ENCODE measurements around the gene GNB1L. TPM values are rescaled to one million over a fixed set of nuclear protein-coding genes. Genes with fewer than 3 reads are reported as not detected.

The GNB1L gene
- total RNA-seq, result 11.1 and 14.6 TPM in 2 replicates

DNA sequence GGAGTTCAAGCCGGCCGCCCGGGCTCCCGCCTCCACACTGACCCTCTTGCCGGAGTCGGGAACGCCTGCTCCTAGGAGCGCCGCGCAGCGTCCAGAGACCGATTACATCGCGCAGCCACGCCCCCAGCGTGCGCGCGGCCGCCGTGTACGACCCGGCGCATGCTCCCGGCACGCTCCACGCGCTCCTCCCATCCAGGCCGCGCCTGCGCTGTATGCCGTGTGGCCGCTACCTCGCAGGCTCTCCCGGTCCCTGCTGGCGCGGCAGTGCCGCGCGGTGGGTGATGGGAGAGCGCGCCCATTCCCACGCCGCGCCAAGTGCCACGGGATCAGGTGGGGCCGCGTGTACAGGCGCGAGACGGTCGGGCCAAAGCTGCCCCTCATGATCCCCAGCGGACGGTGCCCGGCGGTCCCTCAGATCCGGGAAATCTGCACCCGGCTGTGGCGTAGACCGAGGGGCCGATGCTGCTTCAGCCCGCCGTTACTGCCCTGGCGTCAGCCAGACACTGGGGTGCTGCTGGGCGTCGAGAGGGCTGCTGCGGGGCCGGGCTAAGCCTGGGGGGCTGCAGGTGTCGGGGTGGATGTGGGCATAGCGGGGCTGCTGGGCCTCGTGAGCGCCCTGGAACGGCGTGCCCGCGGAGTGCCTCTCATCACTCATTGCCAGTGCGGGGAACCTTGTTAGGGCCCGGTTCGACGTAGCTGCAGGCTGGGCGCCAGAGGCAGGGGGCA, at the start of gene GNB1L, which contains the start of gene RTL10:
TSS of gene GNB1L (minus strand) at position 97 of the 726 bp plus-strand sequence. CDS start 33,519 bp downstream, outside the sequence.
TSS of gene RTL10 (minus strand) at position 97 of the 726 bp plus-strand sequence. CDS start 2,613 bp downstream, outside the sequence.
- peak; percentile 86 for DNase-seq (ENCODE audit: low read depth, low spot score)

- no peak for DNase-seq (ENCODE audit: low read depth, low spot score)
Measured at GRCh38 chr22:19904174-19904856, 49.6 kb upstream of the GNB1L start.

- DNase-seq (ENCODE audit: low read depth, low spot score), result no peak
Measured at GRCh38 chr22:19903513-19903912, 48.8 kb upstream of the GNB1L start.

DNA sequence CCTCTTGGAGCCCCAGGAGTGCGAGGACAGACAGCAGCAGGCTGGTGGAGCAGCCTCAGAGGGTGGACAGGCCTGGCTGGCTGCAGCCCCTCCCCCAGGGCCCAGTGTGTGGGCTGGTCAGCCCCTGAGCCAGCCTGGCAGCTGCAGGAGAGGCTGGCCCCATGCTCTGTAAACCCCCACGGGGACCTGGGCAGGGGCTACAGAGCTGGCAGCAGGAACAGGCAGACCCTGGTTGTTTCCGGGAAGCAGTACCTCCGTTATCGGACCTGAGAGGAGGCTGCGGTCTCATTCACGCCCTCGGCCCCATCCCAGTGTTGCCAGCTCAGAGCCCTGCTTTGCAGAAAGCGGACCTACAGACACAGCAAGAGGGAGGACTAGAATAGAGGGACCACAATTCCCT, 48.4 kb upstream of the GNB1L start:
- no peak for DNase-seq (ENCODE audit: low read depth, low spot score)

GRCh38 chr22:19902245-19902715, 47.6 kb upstream of the GNB1L start:
- no peak for DNase-seq (ENCODE audit: low read depth, low spot score)

GRCh38 chr22:19901577-19902244, 47.0 kb upstream of the GNB1L start:
- DNase-seq (ENCODE audit: low read depth, low spot score), result no peak

DNA sequence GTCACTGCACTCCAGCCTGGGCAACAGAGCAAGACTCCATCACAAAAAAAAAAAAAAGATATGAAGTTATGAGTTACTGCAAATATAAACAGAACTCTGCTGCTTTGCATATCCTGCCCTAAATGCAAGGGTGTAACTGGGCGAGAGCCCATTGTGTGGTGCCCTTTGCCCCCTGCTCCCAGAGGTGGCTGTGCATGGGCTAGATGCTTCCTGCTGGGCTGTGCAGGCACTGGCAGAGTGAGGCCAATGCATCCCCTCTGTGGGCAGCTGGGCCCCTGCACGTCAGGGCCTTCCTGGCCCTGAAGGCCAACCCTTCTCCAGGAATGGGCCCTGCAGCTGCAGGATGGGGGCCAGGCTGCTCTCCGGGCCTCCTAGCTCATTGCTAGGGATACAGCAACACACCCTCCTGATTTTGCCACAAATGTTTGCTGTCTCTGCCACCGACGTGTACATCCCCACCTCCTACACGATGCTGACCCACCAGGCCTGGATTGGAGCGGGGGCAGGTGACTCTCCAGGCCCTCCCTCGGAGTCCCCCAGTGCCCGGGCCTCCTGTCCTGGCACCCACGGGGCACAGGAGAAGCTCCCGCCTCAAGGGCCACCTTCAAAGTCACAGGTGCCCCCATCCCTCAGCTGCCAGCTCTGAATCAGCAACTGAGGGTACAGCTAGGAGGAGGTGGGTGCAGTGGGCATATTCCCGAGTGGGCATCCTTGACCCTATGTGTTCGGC, 46.2 kb upstream of the GNB1L start:
- no peak for DNase-seq (ENCODE audit: low read depth, low spot score)

DNA sequence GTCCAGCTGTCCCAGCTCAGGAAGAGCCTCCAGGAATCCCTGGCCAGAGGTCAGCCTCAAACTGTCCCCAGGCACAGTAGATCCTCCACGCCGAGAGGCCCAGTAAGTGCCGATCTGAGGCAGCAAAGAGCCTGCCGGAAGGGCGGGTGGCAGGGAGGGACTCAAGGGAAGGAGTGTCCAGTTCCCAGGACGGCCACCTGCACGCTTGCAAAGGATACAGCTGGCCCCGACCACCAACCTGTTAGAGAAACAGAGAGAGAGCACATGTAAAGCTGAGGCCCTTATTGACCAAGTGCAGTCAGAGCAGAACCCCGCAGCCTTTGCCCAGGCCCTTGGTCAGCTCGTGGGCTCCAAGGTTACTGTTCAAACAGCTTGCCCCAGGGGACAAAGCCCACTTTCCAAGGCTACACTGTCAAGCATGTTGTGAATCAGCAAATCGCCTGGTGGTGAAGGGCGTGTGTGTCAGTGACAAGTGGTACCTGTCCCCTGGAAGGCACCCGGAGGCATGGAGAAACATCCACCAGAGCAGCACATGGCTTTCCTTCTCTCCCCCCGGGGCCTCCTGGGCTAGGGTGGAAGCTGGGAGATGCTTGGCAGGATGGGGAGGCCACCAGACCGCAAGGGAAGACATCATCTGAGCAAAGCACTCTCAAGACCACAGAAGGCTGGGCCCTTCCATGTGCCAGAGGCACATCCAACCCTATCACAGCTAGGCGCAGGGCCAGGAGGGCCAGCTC, 44.3 kb upstream of the GNB1L start:
- DNase-seq (ENCODE audit: low read depth, low spot score), result no peak

DNA sequence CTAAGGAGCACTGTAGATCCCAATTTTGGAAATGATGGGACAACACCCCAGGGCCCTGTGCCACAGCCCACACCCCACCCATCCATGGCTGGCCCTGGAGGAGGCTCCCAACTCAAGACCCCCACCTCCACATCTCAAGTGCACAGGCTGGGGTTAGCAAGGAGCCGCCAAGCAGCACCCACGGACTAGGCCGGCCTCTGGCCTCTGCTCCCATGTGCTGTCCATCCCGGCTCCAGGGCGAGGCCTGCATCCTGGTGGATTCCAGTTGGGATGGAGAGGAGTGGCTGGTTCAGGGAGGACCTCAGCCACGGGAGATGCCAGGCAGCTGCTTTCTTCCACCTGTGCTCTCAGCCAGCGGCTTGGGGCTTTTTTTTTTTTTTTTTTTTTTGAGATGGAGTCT, 43.5 kb upstream of the GNB1L start:
- no peak for DNase-seq (ENCODE audit: low read depth, low spot score)

DNA sequence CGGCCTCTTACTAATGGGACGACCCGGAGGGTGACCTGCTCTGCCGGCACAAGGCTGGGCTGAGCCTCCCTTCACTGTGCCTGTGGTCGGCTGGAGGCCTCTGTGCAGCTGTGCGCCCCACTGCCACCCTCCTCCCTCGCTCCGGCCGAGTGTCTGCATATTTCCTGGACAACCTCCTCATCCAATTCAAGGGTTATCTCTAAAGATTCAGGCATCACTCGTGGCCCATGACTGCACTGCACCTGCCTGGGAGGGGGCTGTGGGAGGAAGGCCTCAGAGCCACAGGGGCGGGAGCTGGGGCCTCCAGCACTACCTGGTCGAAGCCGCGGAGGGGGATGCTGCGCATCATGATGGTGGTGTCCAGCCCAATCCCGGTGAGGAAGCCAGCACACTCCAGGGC, 43.1 kb upstream of the GNB1L start:
- no peak for DNase-seq (ENCODE audit: low read depth, low spot score)

- DNase-seq (ENCODE audit: low read depth, low spot score), result no peak
Measured at GRCh38 chr22:19896665-19897355, 42.1 kb upstream of the GNB1L start.

GRCh38 chr22:19895160-19895849, 40.6 kb upstream of the GNB1L start:
- DNase-seq (ENCODE audit: low read depth, low spot score), result no peak

DNA sequence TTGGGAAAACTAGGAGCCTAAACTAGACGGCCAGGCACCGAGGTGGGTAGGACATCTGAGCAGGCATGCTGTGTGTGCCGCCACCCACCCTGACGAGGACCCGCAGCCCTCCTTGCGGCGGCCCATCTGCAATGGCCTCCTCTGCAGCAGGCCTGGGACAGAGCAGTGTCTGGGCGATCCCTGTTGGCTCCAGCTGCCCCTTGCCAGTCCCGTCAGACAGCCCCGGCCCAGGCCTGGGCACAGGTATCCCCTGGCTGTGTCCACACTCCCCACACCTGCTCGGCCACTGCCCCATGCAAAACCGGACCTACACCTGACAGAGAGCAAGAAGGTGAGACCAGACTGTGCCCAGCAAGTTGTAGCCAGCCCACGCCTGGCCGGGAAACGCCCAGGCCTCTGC, 38.7 kb upstream of the GNB1L start:
- DNase-seq (ENCODE audit: low read depth, low spot score), result no peak

- DNase-seq (ENCODE audit: low read depth, low spot score), result no peak
Measured at GRCh38 chr22:19892925-19893324, 38.3 kb upstream of the GNB1L start.

DNA sequence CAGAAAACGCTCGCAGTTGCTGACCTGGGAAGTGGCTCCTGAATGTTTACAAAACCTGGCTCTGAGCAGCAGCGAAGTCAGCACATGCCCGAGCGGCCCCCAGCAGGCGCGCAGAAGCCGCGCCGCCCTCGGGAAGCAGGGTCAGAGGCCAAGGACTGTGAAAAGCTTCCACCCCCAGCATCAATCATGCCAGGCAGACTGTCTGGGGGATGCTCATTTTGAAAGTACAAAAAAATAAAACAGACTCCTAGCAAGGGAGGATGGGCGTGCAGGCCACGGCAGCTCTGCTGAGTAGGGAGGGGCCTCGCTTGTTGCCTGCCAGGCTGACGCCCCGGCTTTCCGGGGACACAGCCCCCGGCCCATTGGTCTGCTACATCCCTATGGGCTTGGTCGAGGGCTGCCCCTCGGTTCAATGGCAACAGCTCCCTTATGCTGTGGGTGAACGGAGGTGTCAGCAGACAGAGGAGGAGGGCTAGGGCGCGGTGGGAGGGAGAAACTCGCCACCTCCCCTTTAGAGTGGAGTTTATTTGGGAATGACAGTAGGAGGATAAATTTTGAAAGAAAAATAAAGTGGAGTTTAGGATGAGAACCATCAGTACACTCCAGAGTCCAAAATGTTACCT, 37.7 kb upstream of the GNB1L start:
- no peak for DNase-seq (ENCODE audit: low read depth, low spot score)

DNA sequence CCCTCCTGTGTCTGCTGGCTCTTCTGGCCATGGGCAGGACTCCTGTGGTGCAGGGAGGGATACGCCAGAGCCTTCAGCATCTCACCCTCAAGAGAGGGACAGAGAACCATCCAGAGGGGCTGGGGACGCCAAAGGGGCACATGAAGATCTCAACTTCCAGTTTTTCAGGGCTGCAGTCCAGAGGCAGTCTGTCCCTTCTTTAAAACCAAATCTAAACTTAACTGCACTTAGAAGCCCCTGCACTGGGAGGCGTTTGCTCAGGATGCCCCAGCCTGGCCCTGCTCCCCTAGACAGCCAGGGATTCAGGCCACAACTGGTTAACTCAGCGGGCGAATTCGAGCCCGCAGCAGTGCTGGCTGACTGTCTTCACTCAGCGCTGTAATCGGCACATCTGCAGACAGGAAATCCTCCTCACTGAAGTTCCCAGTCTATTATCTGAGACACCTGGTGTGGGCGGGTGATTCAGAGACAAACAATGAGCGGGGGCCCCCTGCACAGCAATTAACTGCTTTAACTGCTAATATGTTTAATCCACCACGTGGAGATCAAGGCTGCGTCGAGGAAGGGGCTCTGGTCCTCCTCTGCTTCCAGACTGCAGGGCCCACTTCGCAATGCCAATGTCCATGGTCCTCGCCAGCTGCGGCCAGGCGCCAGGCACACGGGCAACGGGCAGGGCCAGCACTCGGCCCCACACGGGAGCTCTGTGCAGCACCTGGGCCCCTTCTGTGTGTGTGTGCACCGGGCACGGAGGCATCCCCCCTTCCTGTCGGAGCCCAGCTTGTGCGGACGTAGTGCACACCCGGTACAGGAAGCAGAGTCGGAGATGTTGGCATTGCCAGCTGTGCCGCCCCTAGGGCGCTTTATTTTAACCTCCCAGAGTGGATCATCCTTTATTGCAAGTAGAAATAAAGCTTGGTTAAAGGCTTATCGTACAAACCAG, 36.9 kb upstream of the GNB1L start:
- DNase-seq (ENCODE audit: low read depth, low spot score), result peak; percentile 76

GRCh38 chr22:19890502-19891316, 36.0 kb upstream of the GNB1L start:
- no peak for DNase-seq (ENCODE audit: low read depth, low spot score)
